Thoracic aorta (tissue), 2 donors: ENCODE data around the gene EXT2. TPM values are rescaled to one million over a fixed set of nuclear protein-coding genes. Genes with fewer than 3 reads are reported as not detected.

ENCODE experiments used
- ATAC-seq: fragments of 150-250 bp; one replicate; pipeline ENCODE4 v1.8.0; 2017; ENCODE audit warnings: low read depth; ENCODE audit not compliant: insufficient number of reproducible peaks, low FRiP score
- DNase-seq: peaks from one replicate; pipeline ENCODE4 v3.0.0-alpha.2; 2020; ENCODE audit warnings: low spot score
- H3K27ac ChIP-seq, 2 donors: fragments of 200-600 bp; sonication (generic); 1 replicate in 1 of 2; 2 replicates in 1 of 2; pipeline ENCODE4 v1.5.1; 2016; ENCODE audit warnings: mild to moderate bottlenecking in 2 of 2, moderate library complexity in 2 of 2
- H3K27me3 ChIP-seq: fragments of 200-600 bp; sonication (generic); replicated peaks from 2 replicates; pipeline ENCODE4 v1.6.0; 2016; ENCODE audit warnings: mild to moderate bottlenecking; ENCODE audit not compliant: insufficient read depth
- H3K36me3 ChIP-seq: fragments of 200-600 bp; sonication (generic); one replicate; pipeline ENCODE4 v1.5.1; 2016
- H3K4me1 ChIP-seq, 2 donors: fragments of 200-600 bp; sonication (generic); 1 replicate in 1 of 2; 2 replicates in 1 of 2; pipeline versions ENCODE4 v1.5.1 to v1.6.0; 2016; ENCODE audit warnings: low read depth in 2 of 2, mild to moderate bottlenecking in 1 of 2; ENCODE audit not compliant: control insufficient read depth in 1 of 2
- H3K4me3 ChIP-seq: fragments of 200-600 bp; sonication (generic); 2 replicates; pipeline ENCODE4 v1.5.1; 2016; ENCODE audit warnings: mild to moderate bottlenecking
- H3K9me3 ChIP-seq: fragments of 200-600 bp; sonication (generic); 2 replicates; pipeline ENCODE4 v1.5.1; 2016
- CTCF ChIP-seq: fragments of 200-600 bp; sonication (generic); IDR thresholded peaks from one replicate; pipeline ENCODE4 v1.5.1; 2019; ENCODE audit warnings: antibody characterized with exemption
- total RNA-seq, 2 donors: library from RNA; depleted of rRNA; stranded (reverse); fragments of >200 nt; gene quantifications; one replicate each; pipeline versions ENCODE4 v1.1.0 to v1.2.3, GENCODE V29; 2016

The EXT2 gene
- total RNA-seq, 2 donors from 2014 or later, result 64.4 to 102 TPM

- H3K36me3 ChIP-seq, result peaks cover under 1% of the 10 kb centered on the region
- no peak overlapping the region for H3K27ac ChIP-seq
- H3K9me3 ChIP-seq, result no peaks in the 10 kb centered on the region
- no peak for ATAC-seq
- H3K27me3 ChIP-seq, result no peaks in the 10 kb centered on the region
- DNase-seq, result no peak
- H3K4me1 ChIP-seq, result no peaks in the 10 kb centered on the region
- TF ChIP-seq CTCF, result no peak
- H3K4me3 ChIP-seq, result no peak overlapping the region
Observed at GRCh38 chr11:44221992-44222391, 126.5 kb downstream of the EXT2 start.

- DNase-seq, result no peak
- no peak for TF ChIP-seq CTCF
Observed at GRCh38 chr11:44223238-44223637, 127.8 kb downstream of the EXT2 start.

GRCh38 chr11:44224867-44225501 lies 129.5 kb downstream of the EXT2 start:
- no peak for ATAC-seq
- Histone ChIP-seq H3K9me3 (no peaks in the 10 kb centered on the region), H3K27ac (no peak overlapping the region), H3K4me1 (peaks cover 0 to 3% of the 10 kb centered on the region in 2 donors), H3K36me3 (no peaks in the 10 kb centered on the region), H3K27me3 (no peaks in the 10 kb centered on the region), H3K4me3 (no peak overlapping the region)
- no peak for DNase-seq
- TF ChIP-seq CTCF, result no peak

More at GRCh38 chr11:44223238-44223637, 127.8 kb downstream of the EXT2 start:
- ATAC-seq, result no peak
- Histone ChIP-seq H3K36me3 (no peaks in the 10 kb centered on the region), H3K27ac (no peak overlapping the region), H3K9me3 (no peaks in the 10 kb centered on the region), H3K27me3 (no peaks in the 10 kb centered on the region), H3K4me1 (peaks cover 0 to under 1% of the 10 kb centered on the region in 2 donors), H3K4me3 (no peak overlapping the region)

GRCh38 chr11:44226490-44226889 lies 131.0 kb downstream of the EXT2 start:
- DNase-seq, result no peak
- no peak for TF ChIP-seq CTCF
- Histone ChIP-seq H3K27me3 (no peaks in the 10 kb centered on the region), H3K36me3 (no peaks in the 10 kb centered on the region), H3K4me3 (no peak overlapping the region), H3K4me1 (peaks cover 0 to 3% of the 10 kb centered on the region in 2 donors), H3K27ac (no peak overlapping the region), H3K9me3 (no peaks in the 10 kb centered on the region)
- no peak for ATAC-seq

- DNase-seq (no peak), ATAC-seq (no peak)
- Histone ChIP-seq H3K27me3 (no peaks in the 10 kb centered on the region), H3K27ac (no peak overlapping the region), H3K9me3 (no peaks in the 10 kb centered on the region), H3K4me1 (peaks cover 0 to 3% of the 10 kb centered on the region in 2 donors), H3K36me3 (no peaks in the 10 kb centered on the region), H3K4me3 (no peak overlapping the region)
- TF ChIP-seq CTCF, result no peak
Observed at GRCh38 chr11:44226945-44227344, 131.5 kb downstream of the EXT2 start.
